ENCODE data around the gene SCP2. TPM values are rescaled to one million over a fixed set of nuclear protein-coding genes. Genes with fewer than 3 reads are reported as not detected.

The SCP2 gene
- total and polyA plus RNA-seq, 2 experiments from 2014 or later: 131 to 236 TPM

- Histone ChIP-seq H3K9me3 (ENCODE audit: low read depth) (no peaks in the 10 kb centered on the region), H3K4me3 (peak overlapping the region; percentile 75), H3K36me3 (no peaks in the 10 kb centered on the region), H3K4me1 (ENCODE audit: low read depth) (peaks cover 20% of the 10 kb centered on the region), H3K27me3 (no peaks in the 10 kb centered on the region), H3K27ac (peak overlapping the region; percentile 26)
- TF ChIP-seq CTCF (IDR thresholded peaks at IDR 0.05; ENCODE audit: low read depth, low read length): no peak
- peak in 1 of 2 donors; percentile 75 for DNase-seq (ENCODE audit: low read depth in 1 of 2, low spot score in 1 of 2)
Measured at GRCh38 chr1:53016705-53017104, 89.6 kb downstream of the SCP2 start.

GRCh38 chr1:53020588-53020987 is 93.5 kb downstream of the SCP2 start:
- TF ChIP-seq CTCF (IDR thresholded peaks at IDR 0.05; ENCODE audit: low read depth, low read length): no peak
- Histone ChIP-seq H3K9me3 (ENCODE audit: low read depth) (no peaks in the 10 kb centered on the region), H3K27ac (no peak overlapping the region), H3K36me3 (no peaks in the 10 kb centered on the region), H3K27me3 (no peaks in the 10 kb centered on the region), H3K4me3 (no peak overlapping the region), H3K4me1 (ENCODE audit: low read depth) (peaks cover 34% of the 10 kb centered on the region)
- no peak for DNase-seq (ENCODE audit: low read depth in 1 of 2, low spot score in 1 of 2)

GRCh38 chr1:53022179-53022578 is 95.1 kb downstream of the SCP2 start:
- Histone ChIP-seq H3K4me3 (no peak overlapping the region), H3K4me1 (ENCODE audit: low read depth) (peaks cover 34% of the 10 kb centered on the region), H3K27ac (peak overlapping the region; percentile 34), H3K27me3 (no peaks in the 10 kb centered on the region), H3K9me3 (ENCODE audit: low read depth) (no peaks in the 10 kb centered on the region), H3K36me3 (no peaks in the 10 kb centered on the region)
- no peak for DNase-seq (ENCODE audit: low read depth in 1 of 2, low spot score in 1 of 2)
- TF ChIP-seq CTCF (IDR thresholded peaks at IDR 0.05; ENCODE audit: low read depth, low read length): no peak

- Histone ChIP-seq H3K27me3 (no peaks in the 10 kb centered on the region), H3K27ac (no peak overlapping the region)
- no peak for DNase-seq (ENCODE audit: low read depth in 1 of 2, low spot score in 1 of 2)
Measured at GRCh38 chr1:53023546-53023945, 96.5 kb downstream of the SCP2 start.

GRCh38 chr1:53024117-53024516 is 97.0 kb downstream of the SCP2 start:
- Histone ChIP-seq H3K36me3 (no peaks in the 10 kb centered on the region), H3K4me1 (ENCODE audit: low read depth) (peaks cover 34% of the 10 kb centered on the region), H3K27me3 (no peaks in the 10 kb centered on the region), H3K27ac (no peak overlapping the region), H3K4me3 (no peak overlapping the region), H3K9me3 (ENCODE audit: low read depth) (no peaks in the 10 kb centered on the region)
- DNase-seq (ENCODE audit: low read depth in 1 of 2, low spot score in 1 of 2): no peak
- TF ChIP-seq CTCF (IDR thresholded peaks at IDR 0.05; ENCODE audit: low read depth, low read length): no peak

More at GRCh38 chr1:53023546-53023945, 96.5 kb downstream of the SCP2 start:
- no peaks in the 10 kb centered on the region for H3K9me3 ChIP-seq (ENCODE audit: low read depth)
- no peak overlapping the region for H3K4me3 ChIP-seq
- H3K4me1 ChIP-seq (ENCODE audit: low read depth): peaks cover 34% of the 10 kb centered on the region
- no peaks in the 10 kb centered on the region for H3K36me3 ChIP-seq
- TF ChIP-seq CTCF (IDR thresholded peaks at IDR 0.05; ENCODE audit: low read depth, low read length): no peak
